IMR-90 (cell line): ENCODE results near the gene CCNA1. TPM values are rescaled to one million over a fixed set of nuclear protein-coding genes. Genes with fewer than 3 reads are reported as not detected.

Experiments used
- ATAC-seq: fragments of 200-7000 bp; cut with Tn5 transposase; 2 replicates; pipeline ENCODE4 v1.9.1; 2020; ENCODE audit warnings: low read depth, mild to moderate bottlenecking, moderate library complexity
- BruUV-seq: library from RNA; stranded (reverse); fragments of 400-500 nt; replicated peaks from 2 replicates; lab custom pipeline; 2021; lab: Mats Ljungman, UMichigan
- CTCF ChIA-PET: fragments of 300-600 bp; formaldehyde crosslinking; extraction: SDS; loops from one replicate; lab custom pipeline; 2021; ENCODE audit warnings: antibody characterized with exemption; lab: Yijun Ruan, JAX
- POLR2A ChIA-PET: fragments of 300-600 bp; sonication (Branson Sonifier 250); formaldehyde crosslinking; loops from one replicate; lab custom pipeline; 2022; ENCODE audit warnings: antibody characterized with exemption; ENCODE audit not compliant: unreplicated experiment; lab: Charles Lee
- DNase-seq: peaks from one replicate; pipeline ENCODE4 v3.0.0; 2013
- H2AFZ ChIP-seq: replicated peaks from 2 replicates; pipeline ENCODE3; 2013; ENCODE audit warnings: low read length, mild to moderate bottlenecking; ENCODE audit not compliant: poor library complexity
- H2AK5ac ChIP-seq: 2 replicates; pipeline ENCODE4 v1.6.1; 2013; ENCODE audit warnings: low read depth, low read length, inconsistent platforms
- H2AK9ac ChIP-seq: replicated peaks from 2 replicates; pipeline ENCODE3; 2013; ENCODE audit warnings: mild to moderate bottlenecking, low read depth, low read length, moderate library complexity; ENCODE audit not compliant: poor library complexity
- H2BK120ac ChIP-seq: 2 replicates; pipeline ENCODE4 v1.6.1; 2013; ENCODE audit warnings: low read depth, low read length, inconsistent platforms
- H2BK15ac ChIP-seq: 3 replicates; pipeline ENCODE4 v1.6.1; 2013; ENCODE audit warnings: low read depth, low read length, inconsistent platforms
- H2BK20ac ChIP-seq: 2 replicates; pipeline ENCODE4 v1.6.1; 2013; ENCODE audit warnings: low read depth, mild to moderate bottlenecking, inconsistent platforms, low read length, moderate library complexity
- H2BK5ac ChIP-seq: 2 replicates; pipeline ENCODE4 v1.6.1; 2013; ENCODE audit warnings: mild to moderate bottlenecking, low read depth, low read length, inconsistent platforms; ENCODE audit not compliant: poor library complexity, severe bottlenecking
- H3K14ac ChIP-seq: replicated peaks from 2 replicates; pipeline ENCODE4 v1.6.1; 2013; ENCODE audit warnings: low read depth, low read length, inconsistent platforms
- H3K18ac ChIP-seq: 2 replicates; pipeline ENCODE4 v1.6.1; 2013; ENCODE audit warnings: low read depth, low read length, control low read depth
- H3K23ac ChIP-seq: 2 replicates; pipeline ENCODE4 v1.6.1; 2013; ENCODE audit warnings: low read depth, low read length, inconsistent platforms
- H3K27ac ChIP-seq: 2 replicates; pipeline ENCODE4 v1.5.1; 2013; ENCODE audit warnings: mild to moderate bottlenecking, control low read depth, low read length; ENCODE audit not compliant: insufficient read depth
- H3K27me3 ChIP-seq: 2 replicates; pipeline ENCODE4 v1.6.1; 2013; ENCODE audit warnings: low read length; ENCODE audit not compliant: control insufficient read depth, insufficient read depth
- H3K36me3 ChIP-seq: 2 replicates; pipeline ENCODE4 v1.6.1; 2013; ENCODE audit warnings: low read length, mixed read lengths; ENCODE audit not compliant: control insufficient read depth, insufficient read depth
- H3K4ac ChIP-seq: 2 replicates; pipeline ENCODE4 v1.6.1; 2013; ENCODE audit warnings: low read depth, low read length, inconsistent platforms
- H3K4me1 ChIP-seq: 2 replicates; pipeline ENCODE4 v1.6.1; 2013; ENCODE audit warnings: low read length, mixed read lengths; ENCODE audit not compliant: control insufficient read depth, insufficient read depth
- H3K4me2 ChIP-seq: 2 replicates; pipeline ENCODE4 v1.6.1; 2013; ENCODE audit warnings: low read depth, mild to moderate bottlenecking, control low read depth, low read length, moderate library complexity
- H3K4me3 ChIP-seq: 2 replicates; pipeline ENCODE4 v1.5.1; 2013; ENCODE audit warnings: low read depth, mild to moderate bottlenecking, control low read depth, low read length, moderate library complexity; ENCODE audit not compliant: insufficient read depth
- H3K56ac ChIP-seq: 2 replicates; pipeline ENCODE4 v1.6.1; 2013; ENCODE audit warnings: low read length, inconsistent platforms; ENCODE audit not compliant: insufficient read depth; ENCODE audit errors: extremely low read depth
- H3K79me1 ChIP-seq, 2 experiments: 2 replicates each; pipeline ENCODE4 v1.6.1; 2013; ENCODE audit warnings: low read length in 2 of 2, inconsistent platforms in 1 of 2, low read depth in 1 of 2
- H3K9ac ChIP-seq: 2 replicates; pipeline ENCODE4 v1.6.1; 2013; ENCODE audit warnings: low read depth, low read length, control low read depth
- H3K9me1 ChIP-seq: 2 replicates; pipeline ENCODE4 v1.6.1; 2013; ENCODE audit warnings: low read length, inconsistent platforms; ENCODE audit not compliant: insufficient read depth
- H3K9me3 ChIP-seq: 2 replicates; pipeline ENCODE4 v1.6.1; 2013; ENCODE audit warnings: low read length; ENCODE audit not compliant: control insufficient read depth, insufficient read depth
- H4K20me1 ChIP-seq: 2 replicates; pipeline ENCODE4 v1.6.1; 2013; ENCODE audit warnings: low read length, inconsistent platforms; ENCODE audit not compliant: insufficient read depth
- H4K5ac ChIP-seq: 2 replicates; pipeline ENCODE4 v1.6.1; 2013; ENCODE audit warnings: mild to moderate bottlenecking, low read depth, low read length, control low read depth
- H4K8ac ChIP-seq, 2 experiments: 2 replicates each; pipeline ENCODE4 v1.6.1; 2013; ENCODE audit warnings: low read depth in 2 of 2, low read length in 2 of 2, control low read depth in 1 of 2, inconsistent platforms in 1 of 2
- H4K91ac ChIP-seq: 2 replicates; pipeline ENCODE4 v1.6.1; 2013; ENCODE audit warnings: low read depth, low read length, inconsistent platforms; ENCODE audit not compliant: insufficient read depth
- WGBS, 2 experiments: methylation state at CpG; one replicate each; pipeline versions ENCODE4 v1.1.5 to v1.1.7; 2013; ENCODE audit warnings: missing lambda C conversion rate in 2 of 2; ENCODE audit not compliant: insufficient read length in 1 of 2; ENCODE audit errors: extremely low coverage in 2 of 2; 5-methylcytosine and 5-hydroxymethylcytosine counted together
- dilution Hi-C: fragments of 300-500 bp; cut with HindIII; formaldehyde crosslinking; loops from one replicate; pipeline ENCODE4 v1.14.3; 2018; ENCODE audit warnings: low sequenced_read_pairs; ENCODE audit not compliant: unreplicated experiment
- in situ Hi-C: fragments of 300-500 bp; cut with MboI; formaldehyde crosslinking; loops from 3 replicates; pipeline ENCODE4 v1.14.3; 2019; ENCODE audit warnings: low sequenced_read_pairs, inconsistent platforms, mixed read lengths
- intact Hi-C: fragments of 100-400 bp; cut with micrococcal nuclease; formaldehyde crosslinking; loops from 2 replicates; pipeline ENCODE4 v1.10.0; 2022
- polyA plus RNA-seq, 3 experiments: library from polyadenylated mRNA; depleted of rRNA; stranded (reverse); fragments of >200 nt; gene quantifications; 2 replicates each; pipeline ENCODE4 v1.2.3, GENCODE V29; 2012; ENCODE audit warnings: low replicate concordance in 1 of 3
- total RNA-seq: library from RNA; depleted of rRNA; stranded (reverse); fragments of >200 nt; gene quantifications from 2 replicates; pipeline ENCODE4 v1.2.3, GENCODE V29; 2012
- TF ChIP-seq, protein P1 (sequence below): conservative IDR thresholded peaks from 2 replicates; pipeline ENCODE4 v1.5.1; 2012; ENCODE audit warnings: mild to moderate bottlenecking, low read depth, low read length, improper control_type of control experiment

The CCNA1 gene
- total and polyA plus RNA-seq, 2 of the 4 experiments (the other 2 are of a cell fraction), result 0.07 TPM; not detected in 1

DNA sequence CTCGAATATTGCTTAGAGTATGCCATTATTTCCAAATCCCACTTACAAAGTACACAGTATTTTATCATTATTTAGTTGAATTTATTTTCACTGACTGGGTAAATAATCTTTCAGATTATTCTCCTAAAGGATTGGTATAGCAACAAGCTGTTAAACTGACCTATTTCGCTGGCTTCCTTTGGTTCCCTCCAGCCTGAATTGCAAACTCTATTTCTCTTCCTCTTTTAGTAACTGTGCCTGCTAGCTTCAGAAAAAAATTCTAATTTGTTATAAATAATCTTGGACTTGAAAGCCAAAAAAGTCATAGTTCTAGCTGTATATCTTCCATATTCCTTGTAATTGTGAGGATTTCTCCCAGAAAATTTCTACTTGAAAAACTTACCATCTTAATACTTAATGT, 15.0 kb upstream of the CCNA1 start:
- Histone ChIP-seq H2AK9ac (no peak overlapping the region), H3K4me1 (no peaks in the 10 kb centered on the region), H3K23ac (no peak overlapping the region), H3K4me2 (no peak overlapping the region; the same call in 1 of the 2 replicates), H4K20me1 (no peaks in the 10 kb centered on the region), H2BK5ac (no peak overlapping the region), H2AK5ac (no peak overlapping the region), H2BK120ac (no peak overlapping the region), H3K56ac (no peak overlapping the region), H4K91ac (no peak overlapping the region), H3K4me3 (no peak overlapping the region), H4K5ac (no peak overlapping the region), H3K9me3 (no peaks in the 10 kb centered on the region), H3K14ac (no peak overlapping the region), H3K27ac (no peak overlapping the region), H4K8ac (no peak overlapping the region), H3K79me1 (no peaks in the 10 kb centered on the region), H2BK15ac (no peak overlapping the region), H3K4ac (no peak overlapping the region), H3K9ac (no peak overlapping the region), H2BK20ac (no peak overlapping the region), H2AFZ (no peak overlapping the region), H3K27me3 (no peaks in the 10 kb centered on the region), H3K36me3 (no peaks in the 10 kb centered on the region), H3K9me1 (no peaks in the 10 kb centered on the region), H3K18ac (no peak overlapping the region)
- DNase-seq (no peak), ATAC-seq (no peak)
- dilution Hi-C loops, result no loop called here
- BruUV-seq, result no TSS peak
- POLR2A ChIA-PET, result no interaction called here
- CTCF ChIA-PET, result interaction anchor here (1.4 kb wide), 1 partner anchor 22 kb away, joined by 5 read pairs; no protein-coding TSS in a partner anchor
- WGBS, 2 experiments, result no CpG with 5 or more reads among the region's 2 CpGs
- TF ChIP-seq, protein P1, sequence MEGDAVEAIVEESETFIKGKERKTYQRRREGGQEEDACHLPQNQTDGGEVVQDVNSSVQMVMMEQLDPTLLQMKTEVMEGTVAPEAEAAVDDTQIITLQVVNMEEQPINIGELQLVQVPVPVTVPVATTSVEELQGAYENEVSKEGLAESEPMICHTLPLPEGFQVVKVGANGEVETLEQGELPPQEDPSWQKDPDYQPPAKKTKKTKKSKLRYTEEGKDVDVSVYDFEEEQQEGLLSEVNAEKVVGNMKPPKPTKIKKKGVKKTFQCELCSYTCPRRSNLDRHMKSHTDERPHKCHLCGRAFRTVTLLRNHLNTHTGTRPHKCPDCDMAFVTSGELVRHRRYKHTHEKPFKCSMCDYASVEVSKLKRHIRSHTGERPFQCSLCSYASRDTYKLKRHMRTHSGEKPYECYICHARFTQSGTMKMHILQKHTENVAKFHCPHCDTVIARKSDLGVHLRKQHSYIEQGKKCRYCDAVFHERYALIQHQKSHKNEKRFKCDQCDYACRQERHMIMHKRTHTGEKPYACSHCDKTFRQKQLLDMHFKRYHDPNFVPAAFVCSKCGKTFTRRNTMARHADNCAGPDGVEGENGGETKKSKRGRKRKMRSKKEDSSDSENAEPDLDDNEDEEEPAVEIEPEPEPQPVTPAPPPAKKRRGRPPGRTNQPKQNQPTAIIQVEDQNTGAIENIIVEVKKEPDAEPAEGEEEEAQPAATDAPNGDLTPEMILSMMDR, result no peak
- in situ Hi-C loops, result no loop called here
- intact Hi-C loops, result no loop called here
